SH-SY5Y (cell line): Measurements from ENCODE around the gene RNF41.

ENCODE experiments used
- GATA2 ChIP-seq: IDR thresholded peaks from 2 replicates; pipeline ENCODE4 v1.6.1; 2011; ENCODE audit warnings: mild to moderate bottlenecking, low read depth, low read length
- GATA3 ChIP-seq: IDR thresholded peaks from 2 replicates; pipeline ENCODE4 v1.6.1; 2011; ENCODE audit warnings: low read depth, mild to moderate bottlenecking, low read length, moderate library complexity

GRCh38 chr12:56189099-56189917, 32.4 kb downstream of the RNF41 start, which contains the start of gene SMARCC2:
- TF ChIP-seq GATA2 = no peak
- TF ChIP-seq GATA3 = no peak
